WERI-Rb-1 (cell line): ENCODE measurements around the gene HBS1L.

Experiments used
- DNase-seq: peaks from one replicate; pipeline ENCODE4 v3.0.0-alpha.2; 2020
- H3K27ac ChIP-seq: fragments of 250-450 bp; sonication (Bioruptor Pico); 2 replicates; pipeline ENCODE4 v1.5.1; 2020; ENCODE audit warnings: mild to moderate bottlenecking, moderate library complexity
- H3K27me3 ChIP-seq: fragments of 250-450 bp; sonication (Bioruptor Pico); 2 replicates; pipeline ENCODE4 v1.5.1; 2021; ENCODE audit warnings: mild to moderate bottlenecking, low read depth, moderate library complexity; ENCODE audit not compliant: insufficient read depth, severe bottlenecking
- H3K36me3 ChIP-seq: fragments of 250-450 bp; sonication (Bioruptor Pico); 2 replicates; pipeline ENCODE4 v1.5.1; 2020; ENCODE audit warnings: mild to moderate bottlenecking, moderate library complexity
- H3K4me3 ChIP-seq: 2 replicates; pipeline ENCODE4 v1.5.1; 2011; ENCODE audit warnings: low read depth, mild to moderate bottlenecking, control low read depth, low read length
- H3K9me3 ChIP-seq: fragments of 250-450 bp; sonication (Bioruptor Pico); 2 replicates; pipeline ENCODE4 v1.5.1; 2021; ENCODE audit warnings: mild to moderate bottlenecking, moderate library complexity; ENCODE audit not compliant: severe bottlenecking
- CTCF ChIP-seq: IDR thresholded peaks from 2 replicates; pipeline ENCODE4 v1.5.1; 2011; ENCODE audit warnings: low read depth, mild to moderate bottlenecking, control low read depth, inconsistent platforms, low read length

Gene HBS1L

GRCh38 chr6:135073756-135074393 is 19.3 kb upstream of the HBS1L start:
- no peaks in the 10 kb centered on the region for H3K27me3 ChIP-seq
- no peak overlapping the region for H3K27ac ChIP-seq
- no peaks in the 10 kb centered on the region for H3K9me3 ChIP-seq
- no peak overlapping the region for H3K4me3 ChIP-seq
- no peaks in the 10 kb centered on the region for H3K36me3 ChIP-seq
- TF ChIP-seq CTCF: no peak
- no peak for DNase-seq

- no peak for TF ChIP-seq CTCF
- no peak for DNase-seq
Observed at GRCh38 chr6:135073217-135073616, 18.6 kb upstream of the HBS1L start.

GRCh38 chr6:135072753-135073152 is 18.1 kb upstream of the HBS1L start:
- Histone ChIP-seq H3K36me3 (no peaks in the 10 kb centered on the region), H3K27me3 (no peaks in the 10 kb centered on the region), H3K27ac (no peak overlapping the region), H3K4me3 (no peak overlapping the region), H3K9me3 (no peaks in the 10 kb centered on the region)
- no peak for TF ChIP-seq CTCF
- no peak for DNase-seq

More at GRCh38 chr6:135073217-135073616, 18.6 kb upstream of the HBS1L start:
- no peak overlapping the region for H3K4me3 ChIP-seq
- no peaks in the 10 kb centered on the region for H3K9me3 ChIP-seq
- no peak overlapping the region for H3K27ac ChIP-seq
- no peaks in the 10 kb centered on the region for H3K27me3 ChIP-seq
- no peaks in the 10 kb centered on the region for H3K36me3 ChIP-seq

- Histone ChIP-seq H3K4me3 (no peak overlapping the region), H3K9me3 (no peaks in the 10 kb centered on the region), H3K27me3 (no peaks in the 10 kb centered on the region), H3K27ac (no peak overlapping the region), H3K36me3 (no peaks in the 10 kb centered on the region)
- TF ChIP-seq CTCF: no peak
- no peak for DNase-seq
Observed at GRCh38 chr6:135071541-135071940, 16.9 kb upstream of the HBS1L start.

- no peaks in the 10 kb centered on the region for H3K9me3 ChIP-seq
- H3K36me3 ChIP-seq: no peaks in the 10 kb centered on the region
- TF ChIP-seq CTCF: no peak
- no peaks in the 10 kb centered on the region for H3K27me3 ChIP-seq
- no peak overlapping the region for H3K4me3 ChIP-seq
- DNase-seq: no peak
- H3K27ac ChIP-seq: no peak overlapping the region
Observed at GRCh38 chr6:135067911-135068310, 13.3 kb upstream of the HBS1L start.

GRCh38 chr6:135066806-135067205 is 12.2 kb upstream of the HBS1L start:
- Histone ChIP-seq H3K36me3 (no peaks in the 10 kb centered on the region), H3K27me3 (no peaks in the 10 kb centered on the region), H3K27ac (no peak overlapping the region), H3K9me3 (no peaks in the 10 kb centered on the region), H3K4me3 (no peak overlapping the region)
- TF ChIP-seq CTCF: no peak
- DNase-seq: no peak
